ENCODE results near the gene CAMTA1.

DNA sequence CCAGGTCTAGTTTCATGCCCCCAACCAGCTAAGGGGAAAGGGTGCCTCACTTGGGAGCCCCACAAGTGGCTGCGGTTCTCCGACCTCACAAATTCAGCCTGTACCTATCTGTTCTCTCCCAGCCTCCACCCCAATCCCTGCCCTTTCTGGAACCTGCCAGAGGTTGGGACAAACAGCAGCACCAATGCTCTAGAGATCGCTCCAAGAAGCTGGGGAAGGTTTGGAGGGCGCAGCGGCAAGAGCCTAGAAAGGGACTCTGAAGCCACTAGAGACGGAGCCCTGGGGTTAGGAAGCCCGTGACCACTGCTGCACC lies 742.4 kb downstream of the CAMTA1 start:
- no peak for TF ChIP-seq POLR2A (IDR thresholded peaks at IDR 0.05)
- TF ChIP-seq, protein P1, sequence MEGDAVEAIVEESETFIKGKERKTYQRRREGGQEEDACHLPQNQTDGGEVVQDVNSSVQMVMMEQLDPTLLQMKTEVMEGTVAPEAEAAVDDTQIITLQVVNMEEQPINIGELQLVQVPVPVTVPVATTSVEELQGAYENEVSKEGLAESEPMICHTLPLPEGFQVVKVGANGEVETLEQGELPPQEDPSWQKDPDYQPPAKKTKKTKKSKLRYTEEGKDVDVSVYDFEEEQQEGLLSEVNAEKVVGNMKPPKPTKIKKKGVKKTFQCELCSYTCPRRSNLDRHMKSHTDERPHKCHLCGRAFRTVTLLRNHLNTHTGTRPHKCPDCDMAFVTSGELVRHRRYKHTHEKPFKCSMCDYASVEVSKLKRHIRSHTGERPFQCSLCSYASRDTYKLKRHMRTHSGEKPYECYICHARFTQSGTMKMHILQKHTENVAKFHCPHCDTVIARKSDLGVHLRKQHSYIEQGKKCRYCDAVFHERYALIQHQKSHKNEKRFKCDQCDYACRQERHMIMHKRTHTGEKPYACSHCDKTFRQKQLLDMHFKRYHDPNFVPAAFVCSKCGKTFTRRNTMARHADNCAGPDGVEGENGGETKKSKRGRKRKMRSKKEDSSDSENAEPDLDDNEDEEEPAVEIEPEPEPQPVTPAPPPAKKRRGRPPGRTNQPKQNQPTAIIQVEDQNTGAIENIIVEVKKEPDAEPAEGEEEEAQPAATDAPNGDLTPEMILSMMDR (IDR thresholded peaks at IDR 0.05), result no peak
